ENCODE measurements around the gene GPR141.

DNA sequence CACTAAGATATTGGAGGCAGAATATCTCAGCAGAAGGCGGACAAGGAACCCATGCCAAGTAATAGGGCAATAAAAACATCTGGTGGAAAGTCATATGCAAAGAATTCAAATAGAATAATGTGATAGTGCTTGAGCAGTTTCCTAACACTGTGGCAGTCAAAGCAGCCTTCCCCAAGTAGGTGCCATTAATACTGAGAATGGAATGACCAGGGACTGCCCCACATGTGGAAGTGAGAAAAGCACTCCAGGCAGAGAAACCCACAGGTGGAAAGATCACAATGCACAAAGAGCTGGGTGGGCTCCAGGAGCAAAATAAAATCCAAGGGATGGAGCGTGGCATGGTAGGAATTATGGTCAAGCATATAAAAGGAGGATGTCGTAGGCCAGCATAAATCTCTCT, 100.4 kb downstream of the GPR141 start:
- TF ChIP-seq POLR2AphosphoS5 (IDR thresholded peaks at IDR 0.05; ENCODE audit: low read depth, low read length) (no peak), POLR2A (IDR thresholded peaks at IDR 0.05; ENCODE audit: low read depth, low read length) (no peak), TAF1 (IDR thresholded peaks at IDR 0.05; ENCODE audit: low read depth, low read length) (no peak), POU2F2 (IDR thresholded peaks at IDR 0.05; ENCODE audit: low read depth, low read length) (no peak)
